GM21390 (cell line): Measurements from ENCODE around the gene JPH2.

Experiments
- ATAC-seq: cut with Tn5 transposase; IDR thresholded peaks from one replicate; pipeline ENCODE4 v1.9.1; 2021; ENCODE audit not compliant: unreplicated experiment

JPH2 gene

GRCh38 chr20:44126445-44126844 lies 60.5 kb downstream of the JPH2 start:
- no peak for ATAC-seq

DNA sequence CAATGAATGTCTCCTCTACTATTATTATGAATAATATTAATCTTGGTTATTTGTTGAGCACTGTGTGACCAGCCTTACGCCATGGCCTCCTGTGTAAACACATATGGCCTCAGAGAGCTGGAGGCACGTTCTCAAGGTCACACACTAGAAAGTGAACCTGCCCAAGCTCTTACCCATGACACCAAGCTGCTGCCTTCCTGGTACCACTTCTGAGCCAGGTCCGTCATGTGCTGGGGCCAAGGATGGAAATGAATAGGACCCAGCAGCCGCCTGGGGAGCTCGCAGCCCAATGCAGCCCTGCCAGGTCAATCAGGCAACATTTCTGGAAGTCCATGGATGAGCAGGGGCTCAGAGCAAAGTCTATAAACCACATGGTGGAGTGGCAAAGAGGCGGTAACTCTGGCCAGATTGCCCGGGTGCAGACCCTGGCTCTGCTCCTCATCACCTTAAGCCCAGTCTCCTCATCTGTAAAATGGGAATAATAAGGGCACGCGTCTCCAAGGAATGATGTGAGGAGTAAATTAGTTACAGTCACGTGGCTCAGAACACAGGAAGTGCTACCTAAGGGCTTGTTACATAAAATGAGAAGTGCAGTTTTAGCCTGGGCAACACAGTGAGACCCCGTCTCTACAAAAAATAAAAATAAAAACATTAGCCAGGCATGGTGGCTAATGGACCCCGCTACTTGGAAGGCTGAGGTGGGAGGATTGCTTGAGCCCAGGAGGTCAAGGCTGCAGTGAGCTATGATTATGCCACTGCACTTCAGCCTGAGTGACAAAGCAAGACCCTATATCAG lies 61.5 kb downstream of the JPH2 start:
- no peak for ATAC-seq

DNA sequence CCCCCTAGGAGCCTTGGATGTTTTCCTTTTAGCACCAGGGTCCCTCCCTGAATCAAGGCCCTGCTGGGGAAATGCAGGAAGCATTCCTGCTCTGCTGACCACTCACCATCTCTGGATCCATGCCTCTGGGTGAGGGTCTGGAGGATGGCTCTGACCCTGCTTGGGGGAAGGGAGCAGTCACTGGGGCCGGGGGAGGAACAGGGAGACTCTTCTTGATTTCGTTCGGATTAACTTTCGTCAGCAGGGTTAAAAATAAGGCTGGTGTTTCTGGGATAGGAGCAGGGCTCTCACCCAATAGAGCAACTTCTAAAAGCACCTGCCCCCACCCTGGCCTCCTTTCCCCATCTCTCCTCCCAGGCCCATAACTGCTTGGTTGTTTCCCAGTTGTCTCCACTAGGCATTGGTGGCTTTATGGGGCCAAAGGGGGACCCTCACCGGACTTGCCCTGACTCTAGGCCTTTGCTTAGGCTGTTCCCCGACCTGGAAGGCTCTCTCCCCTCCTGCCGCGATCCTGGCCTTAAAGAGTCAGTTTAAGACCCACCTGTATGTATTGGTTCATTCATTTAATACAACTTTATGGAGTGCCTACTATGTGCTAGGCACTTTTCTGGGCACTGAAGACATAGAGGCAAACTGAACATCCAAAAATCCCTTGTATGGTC lies 63.0 kb downstream of the JPH2 start:
- ATAC-seq: no peak

GRCh38 chr20:44123251-44123650 lies 63.7 kb downstream of the JPH2 start:
- ATAC-seq: no peak

DNA sequence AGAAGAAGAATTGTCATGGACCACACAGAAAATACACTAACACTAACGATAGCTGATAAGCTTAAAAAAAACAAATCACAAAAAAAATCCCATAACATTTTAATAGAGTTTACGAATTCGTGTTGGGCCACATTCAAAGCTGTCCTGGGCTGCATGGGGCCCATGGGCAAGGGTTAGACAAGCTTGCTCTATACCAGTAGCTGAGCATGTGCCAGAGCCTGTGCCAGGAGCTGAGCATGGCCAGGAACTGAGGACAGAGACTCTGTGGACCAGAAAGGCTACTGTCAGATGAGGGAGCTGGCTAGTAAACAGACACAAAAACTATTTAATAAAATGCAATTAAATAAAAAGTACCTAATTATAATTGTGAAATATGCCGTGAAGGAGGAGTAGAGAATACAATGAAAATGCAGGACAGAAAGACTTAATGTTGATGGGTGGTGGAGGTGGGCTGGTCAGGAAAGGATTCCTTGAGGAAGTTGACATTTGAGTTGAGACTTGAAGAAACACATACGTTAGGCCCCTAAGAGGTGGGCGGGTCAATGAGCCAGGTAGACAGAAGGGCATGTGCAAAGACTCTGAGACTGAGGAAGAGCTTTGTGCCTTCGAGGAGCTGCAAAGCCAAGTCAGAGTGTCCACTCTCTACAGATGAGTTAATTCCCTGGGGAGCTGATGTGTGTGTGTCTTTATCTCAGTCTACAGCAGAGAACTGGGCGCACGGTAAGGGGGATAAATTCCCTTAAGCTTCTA lies 66.1 kb downstream of the JPH2 start:
- no peak for ATAC-seq

- no peak for ATAC-seq
Measured at GRCh38 chr20:44118185-44119033, 68.6 kb downstream of the JPH2 start.

DNA sequence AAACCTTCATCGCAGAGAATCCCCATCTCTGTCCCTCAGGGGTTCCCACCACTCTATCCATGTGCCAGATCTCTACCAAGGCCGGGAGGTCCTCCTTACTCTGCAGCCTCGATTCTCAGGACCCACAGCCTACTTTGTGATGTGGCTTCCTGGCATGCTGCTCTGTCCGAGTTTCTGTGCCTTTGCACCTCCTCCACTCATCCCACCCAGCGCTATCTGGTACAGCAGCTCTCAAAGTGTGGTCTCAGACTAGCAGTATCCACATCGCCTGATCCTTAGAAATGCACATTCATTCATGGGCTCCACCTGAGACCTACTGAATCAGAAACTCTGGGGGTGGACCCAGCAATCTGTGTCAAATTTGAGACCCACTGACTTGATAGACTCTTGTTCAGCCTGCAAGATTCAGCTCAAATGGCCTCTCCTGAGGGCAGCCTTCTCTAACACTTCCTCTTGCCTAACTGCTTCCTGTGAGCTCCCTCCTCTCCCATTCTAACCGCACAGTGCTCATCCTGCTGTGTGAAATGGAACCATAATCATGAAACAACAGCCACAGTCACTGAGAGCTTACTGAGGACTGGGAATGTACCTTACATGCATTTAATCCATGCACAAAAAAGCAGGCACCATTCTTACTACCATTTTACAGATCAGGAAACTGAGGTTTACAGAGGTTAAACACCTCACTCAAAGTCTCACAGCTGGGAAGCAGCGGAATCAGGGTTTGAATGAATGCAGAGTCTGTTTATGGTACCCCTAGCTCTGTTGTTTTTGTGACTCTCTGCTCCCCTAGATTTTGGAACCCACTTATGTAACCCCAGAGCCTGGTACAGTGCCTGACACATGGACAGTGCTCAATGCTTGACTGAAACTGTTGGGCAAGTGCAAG lies 69.4 kb downstream of the JPH2 start:
- ATAC-seq: no peak

- ATAC-seq: no peak
Measured at GRCh38 chr20:44115762-44116644, 71.0 kb downstream of the JPH2 start.

- ATAC-seq: no peak
Measured at GRCh38 chr20:44115181-44115580, 71.8 kb downstream of the JPH2 start.

- ATAC-seq: no peak
Measured at GRCh38 chr20:44113618-44114376, 73.2 kb downstream of the JPH2 start.

DNA sequence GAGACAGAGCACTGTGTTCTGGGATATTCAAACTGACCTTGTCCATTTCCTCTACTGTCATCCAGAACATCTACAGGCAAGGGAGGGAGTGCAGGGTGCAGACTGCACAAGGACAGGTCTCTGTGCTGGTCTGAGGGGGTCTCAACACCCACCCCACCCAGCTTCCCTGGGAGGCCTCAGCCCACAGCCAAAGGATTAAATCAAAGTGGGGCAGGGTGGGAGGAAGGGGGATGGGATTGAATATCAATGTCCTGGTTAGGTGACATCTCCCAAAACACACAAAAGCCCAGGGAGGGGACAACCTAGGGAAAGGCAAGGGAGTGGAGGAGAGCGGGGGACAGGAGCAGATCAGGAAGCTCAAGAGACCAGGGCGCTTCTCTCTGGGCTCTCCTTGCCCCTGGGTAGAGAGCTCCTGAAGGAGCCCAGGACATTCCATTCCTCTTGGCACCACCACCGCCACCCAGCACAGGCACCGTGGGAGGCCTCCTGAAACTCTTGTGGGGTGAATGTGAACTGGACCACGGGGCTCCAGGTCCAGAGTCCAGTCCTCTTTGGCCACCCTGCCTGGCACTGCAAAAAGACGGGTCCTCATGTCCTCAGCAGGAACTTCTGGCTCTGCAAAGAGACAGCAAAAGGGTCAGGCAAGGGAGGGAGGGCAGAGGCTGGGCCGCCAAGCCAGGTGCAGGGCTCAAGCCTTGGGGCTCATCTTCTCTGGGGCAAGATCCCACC lies 73.9 kb downstream of the JPH2 start:
- ATAC-seq: no peak

- ATAC-seq: no peak
Measured at GRCh38 chr20:44112456-44112855, 74.5 kb downstream of the JPH2 start.

DNA sequence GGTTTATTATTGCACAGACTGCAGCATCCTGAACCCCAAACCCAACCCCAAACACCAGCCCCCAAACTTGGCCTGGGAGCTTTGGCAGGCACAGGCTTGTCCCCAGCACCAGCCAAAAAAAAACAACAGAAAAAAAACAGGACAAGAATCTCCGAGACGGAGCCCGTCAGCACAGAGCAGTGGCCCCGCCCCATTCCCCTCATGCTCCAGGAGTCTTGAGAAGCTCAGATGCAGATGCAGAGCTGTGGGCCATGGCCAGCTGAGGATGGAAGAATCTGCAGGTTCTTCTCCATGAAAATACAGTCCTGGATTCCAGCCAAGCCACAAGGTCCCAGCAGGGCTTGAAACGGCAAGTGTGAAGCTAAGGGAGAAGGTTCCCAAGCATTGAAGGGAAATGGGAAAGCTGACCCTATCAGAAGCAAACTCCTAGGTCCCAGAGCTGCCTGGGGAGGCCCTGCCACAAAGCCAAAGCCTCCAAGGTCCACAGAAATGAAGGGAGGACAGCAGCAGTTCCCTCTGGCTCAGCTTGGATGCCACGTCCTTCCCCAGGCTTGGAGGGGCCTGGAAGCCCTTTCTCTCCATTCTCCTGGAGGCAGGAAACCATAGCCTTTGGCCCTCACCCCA lies 75.2 kb downstream of the JPH2 start:
- no peak for ATAC-seq

GRCh38 chr20:44110816-44111568 lies 76.0 kb downstream of the JPH2 start:
- ATAC-seq: no peak

- ATAC-seq: no peak
Measured at GRCh38 chr20:44109951-44110361, 77.0 kb downstream of the JPH2 start.

- ATAC-seq: no peak
Measured at GRCh38 chr20:44106615-44107014, 80.4 kb downstream of the JPH2 start.
